Measurements from ENCODE around the gene GFER.
"Not testable (repeated sequence)": the region's sequence is repeated elsewhere in the genome, so short reads cannot be mapped to it uniquely, and the experiment has no call there.

GFER gene

GRCh38 chr16:2025251-2025650 lies 41.3 kb downstream of the GFER start:
- in situ Hi-C loops (cut with MboI; ENCODE audit: low sequenced_read_pairs) = no loop called here

DNA sequence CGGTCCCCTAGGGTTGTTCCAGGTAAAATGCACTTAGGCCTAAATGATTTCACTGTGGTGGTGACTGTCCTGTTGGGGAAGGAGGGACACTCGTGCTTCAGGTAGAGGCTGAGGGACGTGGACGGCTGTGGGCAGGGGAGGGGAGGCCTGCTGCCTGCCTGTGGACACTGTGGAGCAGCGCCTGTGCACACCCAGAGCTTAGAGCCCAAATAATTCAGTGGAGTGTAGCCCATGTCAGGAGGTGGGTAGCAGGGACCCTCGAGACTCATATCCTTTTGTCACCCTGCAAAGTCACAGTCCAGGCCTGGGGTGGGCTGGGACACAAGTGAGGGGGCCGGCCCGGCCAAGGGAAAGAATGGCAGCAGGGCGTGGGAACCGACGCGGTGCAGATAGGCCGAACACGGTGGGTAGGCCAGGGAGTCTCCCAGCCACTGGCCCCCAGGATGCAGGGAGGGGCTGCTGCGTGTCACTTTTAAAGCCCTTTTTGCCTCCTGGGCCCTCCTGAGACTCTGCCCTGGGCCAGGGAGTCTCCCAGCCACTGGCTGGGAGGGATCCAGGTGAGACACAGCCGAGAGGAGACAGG lies 42.0 kb downstream of the GFER start:
- in situ Hi-C loops (cut with MboI; ENCODE audit: low sequenced_read_pairs) = no loop called here

GRCh38 chr16:2026461-2027023 lies 42.5 kb downstream of the GFER start, which contains the start of gene NHERF2:
NHERF2 (plus strand) TSS chr16:2026902; CDS start chr16:2027006, 104 bp downstream.
- in situ Hi-C loops (cut with MboI; ENCODE audit: low sequenced_read_pairs) = no loop called here

- in situ Hi-C loops (cut with MboI; ENCODE audit: low sequenced_read_pairs) = no loop called here
These were observed 43.3 kb downstream of the GFER start for GRCh38 chr16:2027024-2028010.

- in situ Hi-C loops (cut with MboI; ENCODE audit: low sequenced_read_pairs) = no loop called here
These were observed 44.2 kb downstream of the GFER start for GRCh38 chr16:2028146-2028545.

- in situ Hi-C loops (cut with MboI; ENCODE audit: low sequenced_read_pairs) = no loop called here
These were observed 44.7 kb downstream of the GFER start for GRCh38 chr16:2028620-2029220.

DNA sequence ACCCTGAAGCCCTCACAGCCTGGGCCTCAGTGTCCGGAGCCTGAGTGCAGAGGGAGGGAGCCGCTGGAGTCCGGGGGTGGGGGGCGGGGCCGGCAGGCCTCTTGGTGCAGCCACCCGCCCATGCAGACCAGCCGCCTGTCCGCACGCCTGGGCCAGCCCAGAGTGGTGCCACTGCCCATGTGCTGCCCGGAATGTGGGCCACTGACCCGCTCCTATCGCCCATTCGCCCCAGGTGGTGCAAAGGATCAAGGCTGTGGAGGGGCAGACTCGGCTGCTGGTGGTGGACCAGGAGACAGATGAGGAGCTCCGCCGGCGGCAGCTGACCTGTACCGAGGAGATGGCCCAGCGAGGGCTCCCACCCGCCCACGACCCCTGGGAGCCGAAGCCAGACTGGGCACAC lies 45.4 kb downstream of the GFER start:
- in situ Hi-C loops (cut with MboI; ENCODE audit: low sequenced_read_pairs) = no loop called here

GRCh38 chr16:2030036-2030435 lies 46.0 kb downstream of the GFER start:
- in situ Hi-C loops (cut with MboI; ENCODE audit: low sequenced_read_pairs) = no loop called here

- in situ Hi-C loops (cut with MboI; ENCODE audit: low sequenced_read_pairs) = no loop called here
These were observed 47.1 kb downstream of the GFER start for GRCh38 chr16:2031081-2031577.

GRCh38 chr16:2032285-2033056 lies 48.5 kb downstream of the GFER start:
- in situ Hi-C loops (cut with MboI; ENCODE audit: low sequenced_read_pairs) = no loop called here

DNA sequence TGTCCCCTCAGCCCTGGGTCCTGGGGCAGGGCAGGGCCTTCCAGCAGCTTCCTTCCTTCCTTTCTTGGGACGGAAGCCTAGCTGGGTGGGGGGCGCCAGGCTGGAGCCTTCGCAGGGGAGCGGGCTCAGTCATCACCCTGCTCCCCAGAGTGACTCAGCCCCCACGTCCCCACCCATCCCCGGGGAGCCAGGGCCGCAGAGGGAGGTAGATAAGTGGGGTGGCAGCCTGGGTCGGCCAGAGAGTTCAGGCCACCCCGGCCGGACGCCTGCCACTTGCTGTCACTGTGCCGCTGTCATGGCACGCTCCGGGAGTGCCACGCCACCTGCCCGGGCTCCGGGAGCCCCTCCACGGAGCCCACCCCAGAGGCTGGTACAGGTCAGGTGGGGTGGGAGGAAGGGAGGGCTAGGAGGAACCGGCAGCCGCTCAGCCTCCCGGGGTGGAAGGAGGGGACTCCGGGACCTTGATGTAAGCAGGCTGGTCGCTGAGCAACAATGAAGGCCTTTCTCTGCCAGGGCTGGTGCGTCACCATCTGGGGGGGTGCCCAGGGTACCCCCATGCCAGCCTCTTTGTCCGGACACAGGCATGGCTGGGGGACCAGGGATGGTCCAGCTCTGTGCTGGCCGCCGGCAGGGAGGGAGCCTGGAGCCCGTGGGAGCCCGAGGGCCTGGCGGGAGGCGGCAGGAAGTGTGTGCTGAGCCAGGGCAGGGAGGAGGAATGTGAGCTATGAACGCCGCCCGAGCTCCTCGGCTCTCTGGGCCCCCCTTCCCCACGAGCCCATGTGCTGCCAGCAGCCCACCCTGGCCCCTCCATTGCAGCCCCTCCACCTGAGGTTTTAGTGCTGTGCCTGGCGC lies 49.3 kb downstream of the GFER start:
- in situ Hi-C loops (cut with MboI; ENCODE audit: low sequenced_read_pairs) = no loop called here

- in situ Hi-C loops (cut with MboI; ENCODE audit: low sequenced_read_pairs) = not testable (repeated sequence)
These were observed 50.1 kb downstream of the GFER start for GRCh38 chr16:2033909-2034695.

GRCh38 chr16:2034696-2035430 lies 50.9 kb downstream of the GFER start:
- in situ Hi-C loops (cut with MboI; ENCODE audit: low sequenced_read_pairs) = no loop called here

DNA sequence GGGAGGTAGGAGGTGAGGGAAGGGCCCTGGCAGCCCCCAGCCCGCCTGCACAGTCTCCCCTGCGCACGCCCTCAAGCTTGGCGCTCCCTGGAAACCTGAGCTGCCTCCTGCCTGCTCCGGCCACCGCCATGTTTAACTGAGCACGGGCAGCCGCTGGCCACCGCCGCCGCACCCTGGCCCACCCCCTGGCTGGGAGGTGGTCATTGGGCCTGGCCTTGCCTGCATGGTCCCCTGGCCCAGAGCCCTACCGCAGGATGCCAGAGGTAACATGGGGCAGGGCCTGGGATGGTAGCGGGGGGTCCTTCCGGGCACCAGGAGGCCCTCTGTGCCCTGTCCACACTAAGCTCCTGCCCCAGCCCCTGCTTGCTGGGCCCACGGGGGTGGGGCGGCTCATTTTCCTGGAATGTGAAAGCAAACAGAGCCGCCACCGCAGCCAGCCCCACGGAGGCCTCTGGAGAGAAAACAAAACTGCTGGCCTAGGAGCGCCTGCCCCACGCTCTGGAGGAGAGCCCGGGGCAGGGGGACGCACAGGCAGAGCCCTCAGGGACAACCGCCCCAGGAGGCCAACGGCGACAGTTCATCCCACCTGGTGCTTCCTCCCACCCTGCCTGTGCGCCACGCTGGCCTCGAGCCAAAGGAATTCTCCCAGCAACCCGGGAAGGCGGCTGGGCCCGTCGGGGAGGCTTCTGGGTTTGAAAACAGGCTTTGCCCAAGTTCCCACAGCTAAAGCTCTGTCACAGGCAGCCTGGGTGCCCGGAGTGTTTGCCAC lies 51.6 kb downstream of the GFER start:
- in situ Hi-C loops (cut with MboI; ENCODE audit: low sequenced_read_pairs) = no loop called here

- in situ Hi-C loops (cut with MboI; ENCODE audit: low sequenced_read_pairs) = no loop called here
These were observed 52.4 kb downstream of the GFER start for GRCh38 chr16:2036200-2036966.

DNA sequence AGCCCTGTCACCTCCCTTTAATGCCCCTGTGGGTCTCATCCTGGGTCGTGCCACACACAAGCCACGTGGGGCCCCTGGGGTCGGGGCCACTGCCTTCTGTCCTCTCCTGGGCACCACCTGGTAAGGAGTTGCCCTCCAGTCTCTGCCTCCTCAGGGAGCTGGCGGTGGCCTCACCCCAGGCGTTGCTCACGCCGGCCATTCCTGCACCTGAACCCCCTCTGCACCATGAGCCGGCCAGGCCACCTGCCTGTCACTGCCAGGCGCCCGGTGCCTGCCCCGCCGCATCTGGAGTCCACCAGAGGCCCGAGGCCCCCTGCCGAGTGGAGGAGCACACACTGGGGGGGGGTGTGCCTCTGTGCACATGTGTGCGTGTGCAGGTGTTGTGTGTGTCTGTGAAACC lies 53.1 kb downstream of the GFER start:
- in situ Hi-C loops (cut with MboI; ENCODE audit: low sequenced_read_pairs) = no loop called here
